Spleen (tissue), 7 donors: ENCODE data around the gene CASQ1.

Experiments
- POLR2A ChIP-seq, 3 donors: fragments of 450-650 bp; IDR thresholded peaks; one replicate each; pipeline ENCODE4 v1.5.1; 2017; ENCODE audit warnings: antibody characterized with exemption in 3 of 3, mild to moderate bottlenecking in 1 of 3
- POLR2AphosphoS5 ChIP-seq, 3 donors: sonication (generic); formaldehyde crosslinking; IDR thresholded peaks; one replicate each; pipeline ENCODE4 v1.5.1; 2017; ENCODE audit warnings: antibody characterized with exemption in 3 of 3
- TF ChIP-seq, protein P1 (sequence below), 11 experiments: fragments of 200-600 bp in 7 of 11; fragments of 450-650 bp in 4 of 11; sonication (generic) in 4 of 11; IDR thresholded peaks in 8 of 11; conservative IDR thresholded peaks in 3 of 11; 1 replicate in 7 of 11; 2 replicates in 4 of 11; pipeline versions ENCODE4 v1.4.0 to v1.8.0; 2016 to 2021; ENCODE audit warnings: antibody characterized with exemption in 11 of 11, inconsistent platforms in 4 of 11, mild to moderate bottlenecking in 1 of 11
- donor health status: DM: no; HTN: no; CAD: no; lungs with moderate emphysema.
- donor health status: DM: no; HTN: no; CAD: no.
- donor health status: DM: no; HTN: no; CAD: no.

DNA sequence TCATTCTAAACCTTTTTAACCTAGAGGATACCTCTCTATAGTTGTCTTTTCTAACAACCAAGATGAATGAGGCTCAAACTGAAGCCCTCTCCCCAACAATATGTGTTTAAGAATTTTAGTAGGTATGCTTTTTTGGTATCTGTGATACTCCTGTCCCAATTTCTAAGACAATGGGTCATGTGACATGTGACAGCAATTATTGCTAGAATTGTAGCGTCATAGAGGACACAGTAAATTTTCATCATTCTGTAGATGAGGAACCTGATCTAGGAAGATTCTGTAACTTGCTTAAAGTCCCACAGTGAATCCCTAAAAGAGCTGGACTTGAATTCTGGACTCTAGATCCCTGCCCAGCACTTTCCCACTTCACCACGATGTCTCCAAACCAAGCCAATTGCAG lies 11.6 kb upstream of the CASQ1 start:
- TF ChIP-seq POLR2A (IDR thresholded peaks at IDR 0.05) (no peak), POLR2AphosphoS5 (IDR thresholded peaks at IDR 0.05) (no peak)
- TF ChIP-seq, protein P1, sequence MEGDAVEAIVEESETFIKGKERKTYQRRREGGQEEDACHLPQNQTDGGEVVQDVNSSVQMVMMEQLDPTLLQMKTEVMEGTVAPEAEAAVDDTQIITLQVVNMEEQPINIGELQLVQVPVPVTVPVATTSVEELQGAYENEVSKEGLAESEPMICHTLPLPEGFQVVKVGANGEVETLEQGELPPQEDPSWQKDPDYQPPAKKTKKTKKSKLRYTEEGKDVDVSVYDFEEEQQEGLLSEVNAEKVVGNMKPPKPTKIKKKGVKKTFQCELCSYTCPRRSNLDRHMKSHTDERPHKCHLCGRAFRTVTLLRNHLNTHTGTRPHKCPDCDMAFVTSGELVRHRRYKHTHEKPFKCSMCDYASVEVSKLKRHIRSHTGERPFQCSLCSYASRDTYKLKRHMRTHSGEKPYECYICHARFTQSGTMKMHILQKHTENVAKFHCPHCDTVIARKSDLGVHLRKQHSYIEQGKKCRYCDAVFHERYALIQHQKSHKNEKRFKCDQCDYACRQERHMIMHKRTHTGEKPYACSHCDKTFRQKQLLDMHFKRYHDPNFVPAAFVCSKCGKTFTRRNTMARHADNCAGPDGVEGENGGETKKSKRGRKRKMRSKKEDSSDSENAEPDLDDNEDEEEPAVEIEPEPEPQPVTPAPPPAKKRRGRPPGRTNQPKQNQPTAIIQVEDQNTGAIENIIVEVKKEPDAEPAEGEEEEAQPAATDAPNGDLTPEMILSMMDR (IDR thresholded peaks at IDR 0.05 in 8 of 11, conservative IDR thresholded peaks at IDR 0.05 in 3 of 11), result no peak
